CD4-positive, CD25-positive, alpha-beta regulatory T cell (primary cell): ENCODE measurements around the gene OR2S2. TPM values are rescaled to one million over a fixed set of nuclear protein-coding genes. Genes with fewer than 3 reads are reported as not detected.
"Not testable (repeated sequence)": the region's sequence is repeated elsewhere in the genome, so short reads cannot be mapped to it uniquely, and the experiment has no call there.

Experiments used
- ATAC-seq, 2 donors: fragments of 150-1000 bp; cut with Tn5 transposase; one replicate each; pipeline ENCODE4 v1.10.0; 2021; ENCODE audit warnings: low read depth in 2 of 2, moderate number of reproducible peaks in 2 of 2, moderate library complexity in 1 of 2
- DNase-seq, 3 donors: peaks; one replicate each; pipeline versions ENCODE4 v3.0.0 to v3.0.0-alpha.2; 2012 to 2022; ENCODE audit warnings: mixed read lengths in 1 of 3
- H3K27ac ChIP-seq: one replicate; pipeline ENCODE4 v1.7.0; 2013; ENCODE audit warnings: mild to moderate bottlenecking, low read length; ENCODE audit not compliant: insufficient read depth, poor library complexity, severe bottlenecking
- H3K27me3 ChIP-seq: one replicate; pipeline ENCODE4 v1.7.0; 2013; ENCODE audit warnings: low read length; ENCODE audit not compliant: control insufficient read depth, insufficient read depth
- H3K36me3 ChIP-seq: one replicate; pipeline ENCODE4 v1.7.0; 2013; ENCODE audit warnings: mild to moderate bottlenecking, low read length, moderate library complexity; ENCODE audit not compliant: control insufficient read depth, insufficient read depth
- H3K4me1 ChIP-seq: 2 replicates; pipeline ENCODE4 v1.7.0; 2013; ENCODE audit warnings: mild to moderate bottlenecking, low read length; ENCODE audit not compliant: insufficient read depth, control insufficient read depth, poor library complexity, severe bottlenecking
- H3K4me3 ChIP-seq: one replicate; pipeline ENCODE4 v1.7.0; 2013; ENCODE audit warnings: low read depth, mild to moderate bottlenecking, low read length, moderate library complexity
- H3K9me3 ChIP-seq, 2 experiments: 1 replicate in 1 of 2; 2 replicates in 1 of 2; pipeline ENCODE4 v1.7.0; 2013; ENCODE audit warnings: low read length in 2 of 2, mild to moderate bottlenecking in 1 of 2, moderate library complexity in 1 of 2; ENCODE audit not compliant: control insufficient read depth in 2 of 2
- H3K27ac Mint-ChIP-seq, 3 donors: one replicate each; pipeline ENCODE4 v1.8.0; 2020 to 2022; ENCODE audit warnings: mild to moderate bottlenecking in 3 of 3, mixed read lengths in 3 of 3, moderate library complexity in 2 of 3
- H3K27me3 Mint-ChIP-seq: one replicate; pipeline ENCODE4 v1.8.0; 2022; ENCODE audit warnings: mild to moderate bottlenecking, mixed read lengths
- H3K36me3 Mint-ChIP-seq: one replicate; pipeline ENCODE4 v1.8.0; 2020; ENCODE audit warnings: mixed read lengths
- H3K4me1 Mint-ChIP-seq, 4 donors: one replicate each; pipeline ENCODE4 v1.8.0; 2020 to 2022; ENCODE audit warnings: mixed read lengths in 4 of 4, mild to moderate bottlenecking in 1 of 4
- H3K4me3 Mint-ChIP-seq, 4 donors: one replicate each; pipeline ENCODE4 v1.8.0; 2020 to 2022; ENCODE audit warnings: mild to moderate bottlenecking in 4 of 4, mixed read lengths in 4 of 4, moderate library complexity in 3 of 4
- H3K9me3 Mint-ChIP-seq, 7 donors: one replicate each; pipeline ENCODE4 v1.8.0; 2020 to 2022; ENCODE audit warnings: mixed read lengths in 7 of 7, mild to moderate bottlenecking in 3 of 7, moderate library complexity in 2 of 7
- polyA plus RNA-seq, 4 donors: library from polyadenylated mRNA; unstranded; fragments of 300-500 nt; fragmentation: Illumina TruSeq; gene quantifications; one replicate each; pipeline ENCODE4 v1.2.3, GENCODE V29; 2021
- total RNA-seq: library from RNA; stranded (reverse); gene quantifications from one replicate; pipeline ENCODE4 v1.2.3, GENCODE V29; 2022

The OR2S2 gene
- total and polyA plus RNA-seq, 5 donors from 2014 or later, result not detected

DNA sequence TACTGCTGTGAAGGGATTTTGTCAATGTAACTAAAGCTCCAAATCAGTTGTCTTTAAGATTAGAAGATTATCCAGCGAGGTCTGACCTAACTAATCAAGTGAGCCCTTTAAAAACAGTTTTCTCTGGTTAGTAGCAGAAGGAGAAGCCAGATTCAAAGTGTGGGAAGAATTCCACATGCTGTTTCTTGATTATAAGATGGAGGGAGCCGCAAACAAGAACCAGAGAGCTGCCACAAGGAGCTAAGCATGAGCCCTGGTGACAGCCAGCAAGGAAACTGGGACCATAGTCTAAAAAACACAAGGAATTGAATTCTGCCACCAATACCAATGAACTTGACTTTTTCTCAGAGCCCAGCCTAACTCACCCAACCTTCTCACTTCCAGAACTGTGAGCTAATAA lies 37.0 kb upstream of the OR2S2 start:
- H3K27me3 ChIP-seq, result peaks cover 14% of the 10 kb centered on the region
- no peak overlapping the region for H3K27ac ChIP-seq
- peaks cover 2% of the 10 kb centered on the region for H3K36me3 ChIP-seq
- no peaks in the 10 kb centered on the region for H3K4me1 ChIP-seq
- ATAC-seq (no peak), DNase-seq (no peak)
- Mint-ChIP-seq H3K4me1 (no peaks in the 10 kb centered on the region), H3K9me3 (peaks cover 0 to 14% (median 3%) of the 10 kb centered on the region in 7 donors), H3K27ac (no peak overlapping the region), H3K4me3 (no peak overlapping the region), H3K27me3 (peaks cover 45% of the 10 kb centered on the region), H3K36me3 (no peaks in the 10 kb centered on the region)
- H3K4me3 ChIP-seq, result no peak overlapping the region
- H3K9me3 ChIP-seq, result peaks cover 10 to 11% of the 10 kb centered on the region in 2 experiments

DNA sequence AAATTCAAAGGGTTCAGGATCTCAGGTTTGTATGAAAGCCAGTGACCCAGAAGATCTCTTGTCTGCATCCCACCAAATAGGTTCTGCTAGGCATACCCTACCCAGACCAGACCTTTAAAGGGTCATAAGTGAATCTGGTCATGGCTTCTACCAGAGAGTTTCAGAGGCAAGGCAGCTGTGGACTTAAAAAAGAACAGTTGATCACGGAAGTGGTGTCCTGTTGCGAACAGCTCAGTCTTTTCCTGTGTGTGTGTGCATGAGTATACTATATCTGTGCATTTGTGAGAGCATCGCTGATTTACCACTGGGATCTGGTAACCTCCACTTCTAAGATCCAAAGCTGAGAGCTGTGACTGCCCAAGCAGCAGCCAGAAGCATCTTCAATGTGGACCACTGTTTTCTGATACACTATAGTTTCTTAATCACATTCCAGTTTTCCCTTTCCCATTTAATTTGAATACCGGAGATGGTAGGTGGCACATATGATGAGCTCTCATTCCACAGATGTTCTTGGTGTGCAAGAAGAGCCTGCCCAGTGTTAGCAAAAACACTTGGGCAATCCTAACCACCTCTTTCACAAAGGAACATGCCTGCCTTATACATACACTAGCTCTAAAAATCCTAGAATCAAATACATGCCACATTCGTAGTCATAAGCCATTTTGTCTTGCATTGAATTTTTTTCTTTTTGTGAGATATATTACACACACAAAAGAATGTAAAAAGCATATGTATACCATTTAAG lies 36.2 kb upstream of the OR2S2 start:
- Histone ChIP-seq H3K9me3 (peaks cover 10 to 11% of the 10 kb centered on the region in 2 experiments), H3K27ac (no peak overlapping the region), H3K4me1 (no peaks in the 10 kb centered on the region), H3K27me3 (peaks cover 14% of the 10 kb centered on the region), H3K4me3 (no peak overlapping the region), H3K36me3 (peaks cover 2% of the 10 kb centered on the region)
- Mint-ChIP-seq H3K36me3 (no peaks in the 10 kb centered on the region), H3K4me3 (no peak overlapping the region), H3K27ac (no peak overlapping the region), H3K9me3 (peaks cover 0 to 14% (median 1%) of the 10 kb centered on the region in 7 donors), H3K4me1 (no peaks in the 10 kb centered on the region), H3K27me3 (peaks cover 45% of the 10 kb centered on the region)
- ATAC-seq (no peak), DNase-seq (no peak)

DNA sequence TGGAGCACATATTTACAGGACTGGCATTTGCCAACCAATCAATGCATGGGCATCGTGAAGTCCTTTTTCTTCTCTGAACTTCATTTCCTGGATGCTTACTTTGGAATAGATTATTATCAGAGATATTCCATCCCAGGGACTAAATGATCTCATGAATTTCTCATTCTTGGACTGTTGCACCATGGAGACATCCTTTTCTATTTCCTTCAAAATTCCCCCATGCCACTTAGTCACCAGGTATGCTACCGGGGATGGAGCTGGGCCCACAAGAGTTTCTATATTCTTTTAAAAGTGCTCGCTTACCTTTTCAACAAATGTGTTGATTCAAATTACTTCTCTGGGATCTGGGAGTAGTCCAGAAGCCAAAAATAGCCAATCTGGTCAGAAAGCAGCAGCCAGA lies 35.2 kb upstream of the OR2S2 start:
- H3K27me3 Mint-ChIP-seq, result peaks cover 48% of the 10 kb centered on the region
- H3K4me1 ChIP-seq, H3K4me1 Mint-ChIP-seq, H3K27ac ChIP-seq, DNase-seq, H3K9me3 Mint-ChIP-seq, ATAC-seq, H3K36me3 ChIP-seq, H3K36me3 Mint-ChIP-seq, H3K27ac Mint-ChIP-seq, H3K4me3 Mint-ChIP-seq, H3K9me3 ChIP-seq, H3K4me3 ChIP-seq: not testable (repeated sequence)
- H3K27me3 ChIP-seq, result peaks cover 13% of the 10 kb centered on the region

DNA sequence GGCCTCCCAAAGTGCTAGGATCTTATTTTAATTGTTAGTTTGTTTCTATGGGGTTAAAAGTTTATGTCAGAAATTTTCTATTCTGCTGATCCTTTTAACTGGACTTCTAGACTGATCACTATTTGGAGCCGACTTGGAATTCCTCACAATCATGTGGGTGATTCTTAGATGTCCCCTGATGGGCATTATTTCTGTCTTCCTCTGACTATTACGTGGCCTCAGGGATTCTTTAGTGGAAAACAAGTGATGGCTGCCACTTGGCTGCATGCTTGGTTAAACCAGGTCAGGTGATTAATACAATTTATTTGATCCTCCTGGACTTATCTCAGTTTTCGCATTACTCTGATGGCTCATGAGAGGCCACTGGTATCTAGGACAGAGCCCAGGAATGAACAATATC lies 32.2 kb upstream of the OR2S2 start:
- Histone ChIP-seq H3K27ac (no peak overlapping the region), H3K4me3 (no peak overlapping the region), H3K36me3 (no peaks in the 10 kb centered on the region), H3K4me1 (no peaks in the 10 kb centered on the region), H3K27me3 (peaks cover 13% of the 10 kb centered on the region), H3K9me3 (no peaks in the 10 kb centered on the region)
- Mint-ChIP-seq H3K36me3 (no peaks in the 10 kb centered on the region), H3K27ac (no peak overlapping the region), H3K9me3 (peaks cover 0 to 1% (median 0%) of the 10 kb centered on the region in 7 donors), H3K4me3 (no peak overlapping the region), H3K4me1 (no peaks in the 10 kb centered on the region), H3K27me3 (peaks cover 39% of the 10 kb centered on the region)
- no peak for ATAC-seq
- no peak for DNase-seq

DNA sequence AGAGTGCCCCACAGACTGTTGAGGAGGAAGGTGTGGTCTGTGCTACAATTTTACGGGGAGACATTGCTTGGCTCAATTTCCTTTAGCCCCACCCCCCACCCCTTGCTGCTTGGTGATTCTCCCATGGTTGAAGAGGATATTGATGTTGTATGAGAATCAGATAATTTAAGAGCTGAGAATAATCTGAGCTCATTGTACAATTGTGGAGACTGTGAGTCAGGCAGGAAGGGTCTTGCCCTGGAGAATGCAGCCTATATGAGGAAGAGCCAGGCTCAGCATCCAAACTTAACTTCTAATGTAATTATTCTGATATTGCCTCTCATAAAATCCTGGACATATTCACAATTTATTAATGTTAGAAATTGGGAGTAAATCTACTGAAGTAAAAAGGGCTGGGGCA lies 26.1 kb upstream of the OR2S2 start:
- H3K27ac Mint-ChIP-seq, result no peak overlapping the region
- peaks cover 44% of the 10 kb centered on the region for H3K27me3 Mint-ChIP-seq
- Histone ChIP-seq H3K4me1 (no peaks in the 10 kb centered on the region), H3K4me3 (no peak overlapping the region), H3K27me3 (peaks cover 25% of the 10 kb centered on the region), H3K36me3 (no peaks in the 10 kb centered on the region), H3K9me3 (no peaks in the 10 kb centered on the region), H3K27ac (no peak overlapping the region)
- ATAC-seq (no peak), DNase-seq (no peak)
- no peak overlapping the region for H3K4me3 Mint-ChIP-seq
- H3K9me3 Mint-ChIP-seq, result peaks cover 0 to 2% (median 0%) of the 10 kb centered on the region in 7 donors
- H3K4me1 Mint-ChIP-seq, result peaks cover 0 to 8% (median 0%) of the 10 kb centered on the region in 4 donors
- no peaks in the 10 kb centered on the region for H3K36me3 Mint-ChIP-seq

DNA sequence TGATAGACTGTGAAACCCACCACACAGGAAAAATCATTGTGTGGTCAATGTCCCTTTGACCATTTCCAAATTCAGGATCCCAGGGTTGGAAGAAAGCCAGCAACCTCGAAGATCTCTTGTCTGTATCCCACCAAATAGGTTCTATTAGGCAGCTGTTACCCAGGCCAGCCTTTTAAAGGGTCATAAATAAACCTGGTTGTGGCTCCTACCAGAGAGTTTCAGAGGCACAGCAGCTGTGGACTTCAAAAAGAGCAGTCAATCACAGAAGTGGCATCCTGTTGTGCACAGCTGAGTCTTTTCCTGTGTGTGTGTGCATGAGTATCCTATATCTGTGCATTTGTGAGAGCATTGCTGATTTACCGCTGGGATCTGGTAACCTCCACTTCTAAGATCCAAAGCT lies 23.7 kb upstream of the OR2S2 start:
- Mint-ChIP-seq H3K27ac (no peak overlapping the region), H3K4me3 (no peak overlapping the region), H3K36me3 (no peaks in the 10 kb centered on the region), H3K4me1 (peaks cover 0 to 8% (median 0%) of the 10 kb centered on the region in 4 donors), H3K9me3 (peaks cover 0 to 9% (median 0%) of the 10 kb centered on the region in 7 donors), H3K27me3 (peaks cover 51% of the 10 kb centered on the region)
- peak in 1 of 3 donors; percentile 23 for DNase-seq
- H3K9me3 ChIP-seq, result no peaks in the 10 kb centered on the region
- no peak overlapping the region for H3K27ac ChIP-seq
- no peaks in the 10 kb centered on the region for H3K4me1 ChIP-seq
- peaks cover 38% of the 10 kb centered on the region for H3K27me3 ChIP-seq
- no peaks in the 10 kb centered on the region for H3K36me3 ChIP-seq
- peak in 1 of 2 donors; percentile 39 for ATAC-seq
- H3K4me3 ChIP-seq, result no peak overlapping the region

DNA sequence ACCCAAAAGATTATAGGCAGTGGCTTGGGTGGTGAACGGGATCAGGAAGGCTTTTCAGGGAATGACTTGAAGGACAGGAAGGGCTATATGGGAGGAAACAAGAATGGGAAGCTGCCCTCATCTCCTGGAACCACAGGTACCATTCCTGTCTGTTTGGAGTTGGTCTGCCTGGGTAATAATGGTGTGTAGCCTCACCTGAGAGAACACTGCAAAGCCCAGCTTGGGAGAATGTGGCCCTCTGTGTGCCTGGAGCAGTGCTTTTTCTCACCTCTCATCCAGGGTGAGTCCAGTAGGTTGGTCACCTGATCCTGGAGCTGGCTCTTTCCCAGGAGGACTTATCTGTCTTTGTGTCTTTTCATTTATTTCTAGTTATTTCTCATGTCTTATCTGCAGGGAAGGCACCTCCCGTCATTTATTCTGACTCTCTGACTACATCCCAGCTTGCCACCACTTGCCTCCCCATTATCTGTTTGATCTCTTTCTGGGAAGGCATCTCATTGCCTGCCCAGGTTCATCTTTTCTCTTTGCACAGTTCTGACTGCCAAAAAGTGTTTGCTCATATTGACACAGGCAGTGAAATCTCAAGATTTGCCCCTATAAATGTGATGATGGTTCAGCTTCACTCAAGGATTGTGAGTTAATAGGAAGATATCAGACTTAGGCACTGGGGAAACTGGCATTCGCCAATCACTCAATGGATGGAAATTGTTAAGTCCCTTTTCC lies 22.5 kb upstream of the OR2S2 start:
- no peak overlapping the region for H3K4me3 Mint-ChIP-seq
- peaks cover 57% of the 10 kb centered on the region for H3K27me3 Mint-ChIP-seq

More for the DNA sequence above, 22.5 kb upstream of the OR2S2 start:
- no peak for DNase-seq
- H3K4me1 Mint-ChIP-seq, result peaks cover 0 to 8% (median 0%) of the 10 kb centered on the region in 4 donors
- H3K4me1 ChIP-seq, result no peaks in the 10 kb centered on the region
- no peaks in the 10 kb centered on the region for H3K36me3 ChIP-seq
- no peaks in the 10 kb centered on the region for H3K36me3 Mint-ChIP-seq
- peaks cover 48% of the 10 kb centered on the region for H3K27me3 ChIP-seq
- no peak for ATAC-seq
- H3K27ac ChIP-seq, result no peak overlapping the region
- peaks cover 0 to 18% (median 1%) of the 10 kb centered on the region in 7 donors for H3K9me3 Mint-ChIP-seq
- peaks cover 4 to 7% of the 10 kb centered on the region in 2 experiments for H3K9me3 ChIP-seq
- no peak overlapping the region for H3K27ac Mint-ChIP-seq
- no peak overlapping the region for H3K4me3 ChIP-seq
